Omental fat pad (tissue), 4 donors: Measurements from ENCODE around the gene PEAR1. TPM values are rescaled to one million over a fixed set of nuclear protein-coding genes. Genes with fewer than 3 reads are reported as not detected.

ENCODE experiments used
- ATAC-seq: fragments of 150-250 bp; one replicate; pipeline ENCODE4 v1.9.1; 2016; ENCODE audit warnings: mild to moderate bottlenecking, moderate library complexity; ENCODE audit not compliant: low FRiP score
- DNase-seq: peaks from one replicate; pipeline ENCODE4 v3.0.0-alpha.2; 2019; ENCODE audit warnings: low spot score
- total RNA-seq, 4 donors: library from RNA; depleted of rRNA; stranded (reverse); fragments of >200 nt; gene quantifications; one replicate each; pipeline ENCODE4 v1.1.0, GENCODE V29; 2016
- TF ChIP-seq, protein P1 (sequence below), 3 donors: fragments of 450-650 bp; IDR thresholded peaks; one replicate each; pipeline ENCODE4 v1.5.1; 2016 to 2017; ENCODE audit warnings: antibody characterized with exemption in 3 of 3, mild to moderate bottlenecking in 3 of 3, moderate library complexity in 2 of 3

Gene PEAR1, protein sequence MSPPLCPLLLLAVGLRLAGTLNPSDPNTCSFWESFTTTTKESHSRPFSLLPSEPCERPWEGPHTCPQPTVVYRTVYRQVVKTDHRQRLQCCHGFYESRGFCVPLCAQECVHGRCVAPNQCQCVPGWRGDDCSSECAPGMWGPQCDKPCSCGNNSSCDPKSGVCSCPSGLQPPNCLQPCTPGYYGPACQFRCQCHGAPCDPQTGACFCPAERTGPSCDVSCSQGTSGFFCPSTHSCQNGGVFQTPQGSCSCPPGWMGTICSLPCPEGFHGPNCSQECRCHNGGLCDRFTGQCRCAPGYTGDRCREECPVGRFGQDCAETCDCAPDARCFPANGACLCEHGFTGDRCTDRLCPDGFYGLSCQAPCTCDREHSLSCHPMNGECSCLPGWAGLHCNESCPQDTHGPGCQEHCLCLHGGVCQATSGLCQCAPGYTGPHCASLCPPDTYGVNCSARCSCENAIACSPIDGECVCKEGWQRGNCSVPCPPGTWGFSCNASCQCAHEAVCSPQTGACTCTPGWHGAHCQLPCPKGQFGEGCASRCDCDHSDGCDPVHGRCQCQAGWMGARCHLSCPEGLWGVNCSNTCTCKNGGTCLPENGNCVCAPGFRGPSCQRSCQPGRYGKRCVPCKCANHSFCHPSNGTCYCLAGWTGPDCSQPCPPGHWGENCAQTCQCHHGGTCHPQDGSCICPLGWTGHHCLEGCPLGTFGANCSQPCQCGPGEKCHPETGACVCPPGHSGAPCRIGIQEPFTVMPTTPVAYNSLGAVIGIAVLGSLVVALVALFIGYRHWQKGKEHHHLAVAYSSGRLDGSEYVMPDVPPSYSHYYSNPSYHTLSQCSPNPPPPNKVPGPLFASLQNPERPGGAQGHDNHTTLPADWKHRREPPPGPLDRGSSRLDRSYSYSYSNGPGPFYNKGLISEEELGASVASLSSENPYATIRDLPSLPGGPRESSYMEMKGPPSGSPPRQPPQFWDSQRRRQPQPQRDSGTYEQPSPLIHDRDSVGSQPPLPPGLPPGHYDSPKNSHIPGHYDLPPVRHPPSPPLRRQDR
- 10 to 100 TPM in 2 of 4 donors, 1 to 10 TPM in 2; 5.4 to 29.5 (median 9.0) TPM for total RNA-seq

DNA sequence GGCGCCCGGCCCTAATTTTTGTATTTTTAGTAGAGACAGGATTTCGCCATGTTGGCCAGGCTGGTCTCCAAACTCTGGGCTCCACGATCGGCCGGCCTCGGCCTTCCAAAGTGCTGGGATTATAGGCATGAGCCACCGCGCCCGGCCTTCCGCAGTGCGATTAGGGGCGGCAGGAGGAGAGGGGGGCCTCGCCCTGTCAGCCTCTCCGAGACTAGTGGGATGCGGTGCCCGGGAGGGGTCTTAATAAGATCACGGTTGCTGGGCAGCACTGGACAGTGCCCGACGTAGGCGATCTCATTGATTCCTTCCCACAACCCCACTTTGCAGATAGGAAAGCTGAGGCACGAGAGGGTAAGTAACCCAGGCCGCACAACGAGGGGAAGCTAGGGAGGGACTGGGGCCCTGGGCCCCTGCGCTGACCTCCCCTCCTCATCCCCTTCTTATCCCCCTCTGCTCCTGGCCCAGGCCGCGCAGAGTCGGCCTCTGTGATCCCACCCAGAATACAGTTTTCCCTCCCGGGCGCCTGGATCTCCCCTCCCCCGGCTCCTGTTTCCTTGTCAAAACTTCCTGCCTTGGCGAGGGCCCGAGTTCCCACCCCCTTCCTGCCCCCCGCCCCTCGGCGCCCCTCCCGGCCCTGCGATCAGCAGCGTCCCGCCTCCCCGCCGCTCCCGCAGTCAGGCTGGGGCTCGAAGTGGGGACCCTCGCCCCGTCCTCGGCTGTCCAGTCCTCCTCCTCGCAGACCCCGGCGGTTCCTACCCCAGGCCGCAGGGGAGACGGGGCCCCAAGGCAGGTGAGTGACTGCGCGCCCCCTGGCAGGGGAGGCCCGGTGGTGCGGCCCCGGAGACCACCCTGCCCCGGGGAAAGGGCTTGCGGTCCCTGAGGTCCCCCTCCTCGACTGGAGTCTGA lies at the start of gene PEAR1:
Gene PEAR1, plus strand, starts transcription at position 671 of the 906 bp plus-strand sequence. CDS start 10,209 bp downstream, outside the sequence.
- no peak for DNase-seq
- ATAC-seq: no peak
- TF ChIP-seq, protein P1, sequence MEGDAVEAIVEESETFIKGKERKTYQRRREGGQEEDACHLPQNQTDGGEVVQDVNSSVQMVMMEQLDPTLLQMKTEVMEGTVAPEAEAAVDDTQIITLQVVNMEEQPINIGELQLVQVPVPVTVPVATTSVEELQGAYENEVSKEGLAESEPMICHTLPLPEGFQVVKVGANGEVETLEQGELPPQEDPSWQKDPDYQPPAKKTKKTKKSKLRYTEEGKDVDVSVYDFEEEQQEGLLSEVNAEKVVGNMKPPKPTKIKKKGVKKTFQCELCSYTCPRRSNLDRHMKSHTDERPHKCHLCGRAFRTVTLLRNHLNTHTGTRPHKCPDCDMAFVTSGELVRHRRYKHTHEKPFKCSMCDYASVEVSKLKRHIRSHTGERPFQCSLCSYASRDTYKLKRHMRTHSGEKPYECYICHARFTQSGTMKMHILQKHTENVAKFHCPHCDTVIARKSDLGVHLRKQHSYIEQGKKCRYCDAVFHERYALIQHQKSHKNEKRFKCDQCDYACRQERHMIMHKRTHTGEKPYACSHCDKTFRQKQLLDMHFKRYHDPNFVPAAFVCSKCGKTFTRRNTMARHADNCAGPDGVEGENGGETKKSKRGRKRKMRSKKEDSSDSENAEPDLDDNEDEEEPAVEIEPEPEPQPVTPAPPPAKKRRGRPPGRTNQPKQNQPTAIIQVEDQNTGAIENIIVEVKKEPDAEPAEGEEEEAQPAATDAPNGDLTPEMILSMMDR (IDR thresholded peaks at IDR 0.05): no peak

DNA sequence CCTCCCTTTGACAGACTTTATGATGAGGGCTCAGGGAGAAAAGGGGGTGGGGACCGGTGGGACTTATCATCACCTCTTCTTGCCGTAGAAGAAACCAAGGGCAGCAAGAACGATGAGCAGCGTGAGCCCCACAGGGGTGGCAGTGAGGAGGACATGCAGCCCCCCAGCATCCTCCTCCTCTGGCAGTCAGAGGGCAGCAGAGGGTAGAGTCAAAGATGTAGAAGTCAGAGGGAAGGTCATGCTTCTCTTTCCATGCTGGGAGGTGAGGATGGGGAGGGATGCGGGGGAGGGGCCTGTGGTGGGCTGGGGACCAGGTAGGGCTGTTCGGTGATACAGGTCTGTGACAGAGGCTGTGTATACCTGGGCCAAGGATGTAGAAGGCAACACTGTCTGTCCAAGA lies 49.4 kb upstream of the PEAR1 start:
- DNase-seq: no peak
- TF ChIP-seq, protein P1 (IDR thresholded peaks at IDR 0.05): no peak
- no peak for ATAC-seq

DNA sequence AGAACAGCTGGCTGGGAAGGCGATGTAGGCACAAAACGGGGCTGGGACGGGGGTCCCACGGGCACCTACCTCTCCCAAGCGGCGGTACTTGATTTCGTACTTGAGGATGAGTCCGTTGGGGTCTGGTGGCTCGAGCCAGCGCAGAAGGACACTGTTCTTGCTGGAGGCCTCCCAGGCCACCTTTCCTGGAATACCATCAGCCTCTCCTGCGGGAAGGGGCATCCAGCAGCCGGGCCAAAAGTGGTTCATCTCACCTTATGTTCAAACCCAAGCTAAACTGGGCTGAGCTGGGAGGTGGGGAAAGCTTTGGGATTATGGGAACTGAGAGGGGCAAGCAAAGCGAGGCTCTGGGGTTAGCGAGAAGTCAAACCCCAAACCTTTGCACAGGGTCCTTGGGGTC lies 48.9 kb upstream of the PEAR1 start:
- DNase-seq: no peak
- TF ChIP-seq, protein P1 (IDR thresholded peaks at IDR 0.05): no peak
- ATAC-seq: no peak

DNA sequence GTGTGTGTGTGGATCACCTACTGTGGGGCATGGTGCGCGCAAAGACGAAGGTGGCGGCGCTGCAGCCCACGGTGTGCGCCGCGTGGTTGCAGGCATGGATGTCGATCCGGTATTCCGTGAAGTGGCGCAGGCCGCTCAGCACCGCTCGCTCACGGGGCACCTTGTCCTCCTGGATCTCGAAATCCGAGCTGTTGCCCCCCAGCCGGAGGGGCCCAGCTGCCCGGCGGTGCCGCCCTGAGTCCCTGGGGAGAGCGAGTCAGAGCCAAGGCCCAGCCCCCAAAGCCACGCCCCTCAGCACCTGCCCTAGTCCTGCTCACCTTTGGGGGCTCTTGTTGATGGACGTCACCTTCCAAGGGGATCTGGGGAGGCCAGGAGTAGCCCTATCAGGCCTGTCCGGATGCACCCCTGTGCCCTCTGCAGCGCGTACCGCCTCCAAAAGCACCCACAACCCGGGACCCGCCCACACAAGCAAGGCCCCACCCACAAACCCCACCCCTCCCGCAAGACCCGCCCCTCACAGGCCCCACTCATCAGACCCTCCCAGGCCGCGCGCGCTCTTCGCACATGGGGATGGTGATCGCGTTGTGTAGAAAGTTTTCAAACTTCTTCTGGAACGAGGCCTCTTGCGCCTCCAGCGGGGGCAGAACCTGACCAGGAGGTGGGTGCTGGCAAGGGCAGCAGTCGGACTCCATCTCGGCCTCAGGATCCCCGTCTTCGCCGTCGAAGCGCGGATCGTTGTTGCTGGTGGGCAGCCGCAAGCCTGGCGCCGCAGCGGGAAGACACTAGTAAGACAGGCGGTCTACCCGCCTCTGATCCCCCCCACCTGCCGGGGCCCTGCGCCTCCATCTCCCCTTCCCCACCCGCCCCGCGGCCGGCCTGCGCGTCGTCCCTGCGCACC lies 48.2 kb upstream of the PEAR1 start:
- DNase-seq (no peak), ATAC-seq (no peak)
- TF ChIP-seq, protein P1 (IDR thresholded peaks at IDR 0.05): no peak

DNA sequence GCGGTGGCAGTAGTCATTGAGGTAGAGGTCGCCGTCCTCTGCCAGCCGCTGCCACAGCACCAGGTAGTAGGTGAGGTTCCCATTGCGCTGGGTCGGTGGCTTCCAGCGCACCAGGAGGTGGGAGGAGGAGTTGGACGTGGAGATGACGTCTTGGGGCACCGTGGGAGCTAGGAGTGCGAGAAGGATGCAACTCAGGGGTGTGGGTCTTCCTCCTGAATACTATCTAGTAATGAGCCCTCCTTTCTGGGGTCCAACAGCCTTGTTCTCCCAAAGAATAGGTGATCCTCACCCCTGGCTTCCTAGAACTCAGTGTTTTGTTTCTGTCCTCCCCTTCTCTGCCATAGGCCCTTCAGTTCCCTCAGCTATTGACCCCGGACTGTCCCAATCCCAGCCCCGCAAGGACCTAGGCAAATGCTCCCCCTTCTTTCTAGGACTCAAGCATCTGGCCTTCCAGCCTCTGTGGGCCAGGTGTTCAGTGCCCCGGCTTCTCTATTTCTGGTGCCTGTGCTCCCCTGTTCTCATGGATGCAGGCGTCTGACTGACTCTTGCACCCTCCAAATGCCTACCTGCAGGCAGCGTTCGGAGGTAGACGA lies 47.5 kb upstream of the PEAR1 start:
- ATAC-seq: no peak
- no peak for DNase-seq
- TF ChIP-seq, protein P1 (IDR thresholded peaks at IDR 0.05): no peak
